Smooth muscle cell (in vitro differentiated cells): ENCODE measurements around the gene MYT1. TPM values are rescaled to one million over a fixed set of nuclear protein-coding genes. Genes with fewer than 3 reads are reported as not detected.

ENCODE experiments used
- DNase-seq: peaks from one replicate; lab custom pipeline; 2025; ENCODE audit not compliant: unreplicated experiment; lab: John Stamatoyannopoulos, UW
- H2AFZ ChIP-seq: fragments of 200-600 bp; sonication (generic); 2 replicates; pipeline ENCODE4 v1.6.0; 2016; ENCODE audit warnings: antibody characterized with exemption, low read depth, mild to moderate bottlenecking
- H3F3A ChIP-seq: fragments of 200-600 bp; sonication (generic); 2 replicates; pipeline ENCODE4 v1.6.0; 2017; ENCODE audit warnings: antibody characterized with exemption, low read depth
- H3K27ac ChIP-seq: fragments of 200-600 bp; sonication (generic); 2 replicates; pipeline ENCODE4 v1.5.1; 2016; ENCODE audit warnings: low read depth, mild to moderate bottlenecking
- H3K27me3 ChIP-seq: fragments of 200-600 bp; sonication (generic); 2 replicates; pipeline ENCODE4 v1.6.1; 2016; ENCODE audit warnings: low read depth, mild to moderate bottlenecking
- H3K36me3 ChIP-seq: fragments of 200-600 bp; sonication (generic); 2 replicates; pipeline ENCODE4 v1.5.1; 2016; ENCODE audit warnings: low read depth
- H3K4me1 ChIP-seq: fragments of 200-600 bp; sonication (generic); 2 replicates; pipeline ENCODE4 v1.5.1; 2016; ENCODE audit warnings: low read depth
- H3K4me2 ChIP-seq: fragments of 200-600 bp; sonication (generic); 2 replicates; pipeline ENCODE4 v1.6.0; 2016; ENCODE audit warnings: mild to moderate bottlenecking
- H3K4me3 ChIP-seq: fragments of 200-600 bp; sonication (generic); 2 replicates; pipeline ENCODE4 v1.5.1; 2016; ENCODE audit warnings: mild to moderate bottlenecking
- H3K79me2 ChIP-seq: fragments of 200-600 bp; sonication (generic); 2 replicates; pipeline ENCODE4 v1.6.0; 2016; ENCODE audit warnings: low read depth, mild to moderate bottlenecking
- H3K9ac ChIP-seq: fragments of 200-600 bp; sonication (generic); 2 replicates; pipeline ENCODE4 v1.6.0; 2016; ENCODE audit warnings: low read depth
- H3K9me3 ChIP-seq: fragments of 200-600 bp; sonication (generic); replicated peaks from 2 replicates; pipeline ENCODE4 v1.5.1; 2016; ENCODE audit warnings: low read depth
- H4K20me1 ChIP-seq: fragments of 200-600 bp; sonication (generic); 2 replicates; pipeline ENCODE4 v1.6.0; 2016; ENCODE audit warnings: low read depth
- WGBS: methylation state at CpG from one replicate; pipeline ENCODE4 v1.1.7; 2016; ENCODE audit warnings: low lambda C conversion rate; 5-methylcytosine and 5-hydroxymethylcytosine counted together
- polyA plus RNA-seq: library from polyadenylated mRNA; unstranded; fragments of >200 nt; fragmentation: Nextera tagmentation; extraction: Ambion mirVana; gene quantifications from 2 replicates; pipeline ENCODE4 v1.2.1, GENCODE V29; 2016
- total RNA-seq: library from RNA; depleted of rRNA; stranded (reverse); fragments of >200 nt; gene quantifications from 2 replicates; pipeline ENCODE4 v1.2.3, GENCODE V29; 2014
- TF ChIP-seq, protein P1 (sequence below): fragments of 200-600 bp; sonication (generic); IDR thresholded peaks from 2 replicates; pipeline ENCODE4 v1.5.1; 2017; ENCODE audit warnings: borderline replicate concordance, mild to moderate bottlenecking, antibody characterized with exemption; ENCODE audit not compliant: insufficient read depth, poor library complexity, severe bottlenecking

MYT1 gene
- total and polyA plus RNA-seq, 2 experiments from 2014 or later: 0.09 TPM; not detected in 1

DNA sequence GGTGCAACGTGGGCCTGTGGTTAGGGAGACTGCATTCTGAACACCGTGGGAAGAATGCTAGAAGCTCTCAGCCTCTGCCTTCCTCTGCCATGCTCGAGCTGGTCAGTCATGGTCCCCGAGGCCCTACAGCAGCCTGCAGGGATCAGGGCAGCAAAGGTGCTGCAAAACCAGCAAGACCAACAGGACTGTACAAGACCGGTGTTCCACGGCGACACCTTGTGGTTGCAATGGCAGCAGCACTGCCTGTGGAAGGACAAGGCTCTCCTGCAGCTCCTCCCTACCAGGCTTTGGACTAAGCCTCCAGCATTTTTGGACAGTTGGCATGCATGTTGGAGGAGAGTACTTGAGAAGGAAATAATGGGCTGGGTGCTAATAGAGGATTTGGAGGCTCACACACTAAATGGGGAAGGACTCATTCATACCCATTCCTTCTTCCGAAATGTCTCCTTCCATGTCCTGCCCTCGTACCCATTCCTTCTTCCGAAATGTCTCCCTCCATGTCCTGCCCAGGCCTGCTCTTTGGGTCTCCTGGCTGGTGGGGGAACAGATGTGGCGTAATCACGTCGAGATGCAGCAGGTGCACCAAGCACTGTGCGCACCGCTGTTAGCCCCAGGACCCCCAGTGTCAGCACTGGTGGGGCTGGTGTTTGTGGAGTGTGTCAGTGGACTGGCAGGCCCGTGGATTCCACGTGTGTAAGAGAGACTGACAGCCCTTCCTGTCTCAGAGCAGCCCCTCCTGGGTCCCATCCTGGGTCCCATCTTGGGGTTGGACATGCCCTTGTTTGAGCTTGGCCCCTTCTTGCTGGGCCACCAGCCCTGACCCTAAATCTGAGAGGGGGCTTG is 18.6 kb upstream of the MYT1 start:
- no peak overlapping the region for H3K4me2 ChIP-seq
- 91% methylated on average over 17 of the region's 17 CpGs for WGBS

DNA sequence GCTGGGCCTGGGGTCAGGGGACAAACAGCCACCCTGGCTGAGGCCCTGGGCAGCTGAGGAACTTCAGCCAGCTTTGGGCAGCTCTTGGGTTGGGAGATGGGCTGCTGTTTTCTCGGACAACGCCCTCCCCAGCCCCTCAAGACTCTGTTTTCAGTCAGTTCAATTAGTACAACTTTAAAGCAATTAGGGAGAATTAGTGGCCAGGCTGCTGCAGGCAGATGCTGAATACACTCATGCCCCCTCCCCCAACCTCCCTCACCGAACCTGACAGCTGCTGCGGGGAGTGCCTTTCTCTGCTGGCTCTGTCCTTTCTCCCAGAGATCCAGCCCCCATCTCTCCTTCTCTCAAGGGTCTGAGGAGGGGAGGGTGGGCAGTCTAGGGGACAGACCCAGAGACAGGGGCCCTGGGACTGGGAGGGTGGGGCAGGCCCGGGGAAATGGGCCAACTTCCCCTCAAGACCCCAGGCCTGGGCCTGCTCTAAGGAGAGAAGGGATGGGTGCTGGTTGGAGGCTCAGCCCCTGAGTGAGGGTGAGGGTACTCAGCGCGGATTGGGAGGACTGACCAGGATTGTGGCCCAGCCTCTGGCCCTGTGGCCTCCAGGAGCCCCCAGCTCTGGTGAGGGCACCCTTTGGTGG is 17.8 kb upstream of the MYT1 start:
- Histone ChIP-seq H3F3A (no peaks in the 10 kb centered on the region), H3K4me2 (no peak overlapping the region), H3K36me3 (no peaks in the 10 kb centered on the region), H2AFZ (no peak overlapping the region), H3K4me3 (no peak overlapping the region), H3K4me1 (peaks cover 18% of the 10 kb centered on the region), H3K27me3 (no peaks in the 10 kb centered on the region), H3K9ac (no peak overlapping the region), H3K79me2 (no peaks in the 10 kb centered on the region), H3K27ac (no peak overlapping the region), H3K9me3 (no peaks in the 10 kb centered on the region), H4K20me1 (no peaks in the 10 kb centered on the region)
- 77% methylated on average over 7 of the region's 7 CpGs for WGBS
- TF ChIP-seq, protein P1, sequence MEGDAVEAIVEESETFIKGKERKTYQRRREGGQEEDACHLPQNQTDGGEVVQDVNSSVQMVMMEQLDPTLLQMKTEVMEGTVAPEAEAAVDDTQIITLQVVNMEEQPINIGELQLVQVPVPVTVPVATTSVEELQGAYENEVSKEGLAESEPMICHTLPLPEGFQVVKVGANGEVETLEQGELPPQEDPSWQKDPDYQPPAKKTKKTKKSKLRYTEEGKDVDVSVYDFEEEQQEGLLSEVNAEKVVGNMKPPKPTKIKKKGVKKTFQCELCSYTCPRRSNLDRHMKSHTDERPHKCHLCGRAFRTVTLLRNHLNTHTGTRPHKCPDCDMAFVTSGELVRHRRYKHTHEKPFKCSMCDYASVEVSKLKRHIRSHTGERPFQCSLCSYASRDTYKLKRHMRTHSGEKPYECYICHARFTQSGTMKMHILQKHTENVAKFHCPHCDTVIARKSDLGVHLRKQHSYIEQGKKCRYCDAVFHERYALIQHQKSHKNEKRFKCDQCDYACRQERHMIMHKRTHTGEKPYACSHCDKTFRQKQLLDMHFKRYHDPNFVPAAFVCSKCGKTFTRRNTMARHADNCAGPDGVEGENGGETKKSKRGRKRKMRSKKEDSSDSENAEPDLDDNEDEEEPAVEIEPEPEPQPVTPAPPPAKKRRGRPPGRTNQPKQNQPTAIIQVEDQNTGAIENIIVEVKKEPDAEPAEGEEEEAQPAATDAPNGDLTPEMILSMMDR: no peak
- DNase-seq: no peak

More for the DNA sequence above, 18.6 kb upstream of the MYT1 start:
- TF ChIP-seq, protein P1: peak; percentile 16
- no peak overlapping the region for H3K4me3 ChIP-seq
- H3F3A ChIP-seq: no peaks in the 10 kb centered on the region
- no peak overlapping the region for H2AFZ ChIP-seq
- no peak overlapping the region for H3K9ac ChIP-seq
- H3K36me3 ChIP-seq: no peaks in the 10 kb centered on the region
- H4K20me1 ChIP-seq: no peaks in the 10 kb centered on the region
- no peak for DNase-seq
- no peaks in the 10 kb centered on the region for H3K27me3 ChIP-seq
- H3K4me1 ChIP-seq: peaks cover 11% of the 10 kb centered on the region
- no peak overlapping the region for H3K27ac ChIP-seq
- no peaks in the 10 kb centered on the region for H3K9me3 ChIP-seq
- H3K79me2 ChIP-seq: no peaks in the 10 kb centered on the region

DNA sequence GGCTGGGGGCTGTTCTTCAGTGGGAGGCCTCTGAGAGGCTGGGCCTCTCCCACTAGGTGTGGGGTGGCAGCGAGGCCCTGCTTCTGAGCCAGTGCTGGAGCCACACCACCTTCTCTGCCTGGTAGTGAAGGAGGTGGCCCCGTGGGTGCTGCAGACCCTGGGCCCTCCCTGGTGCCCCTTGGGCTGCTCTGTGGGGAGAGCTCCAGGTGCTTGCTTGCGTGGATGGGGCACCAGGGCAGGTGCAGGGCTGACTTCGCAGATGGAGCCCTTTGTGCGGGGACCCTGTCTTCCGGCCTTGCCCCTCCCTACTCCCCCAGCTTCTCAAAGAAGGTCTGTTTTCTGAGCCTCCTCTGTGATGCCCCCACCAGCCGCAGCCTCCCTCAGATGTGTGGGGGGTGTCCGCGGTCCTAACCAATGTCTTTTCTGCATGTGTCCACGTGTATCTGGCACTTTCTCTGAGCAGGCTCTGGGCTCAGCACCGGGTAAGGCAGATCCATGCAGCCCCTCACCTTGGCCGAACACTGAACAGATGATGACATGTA is 17.2 kb upstream of the MYT1 start:
- TF ChIP-seq, protein P1: no peak
- no peaks in the 10 kb centered on the region for H3K9me3 ChIP-seq
- WGBS: 85% methylated on average over 12 of the region's 12 CpGs
- no peaks in the 10 kb centered on the region for H4K20me1 ChIP-seq
- DNase-seq: no peak
- no peak overlapping the region for H3K9ac ChIP-seq
- H3K4me1 ChIP-seq: peaks cover 24% of the 10 kb centered on the region
- no peak overlapping the region for H3K27ac ChIP-seq
- no peaks in the 10 kb centered on the region for H3K27me3 ChIP-seq
- no peaks in the 10 kb centered on the region for H3K79me2 ChIP-seq
- H3K4me3 ChIP-seq: no peak overlapping the region
- H2AFZ ChIP-seq: no peak overlapping the region
- no peak overlapping the region for H3K4me2 ChIP-seq
- H3F3A ChIP-seq: no peaks in the 10 kb centered on the region
- no peaks in the 10 kb centered on the region for H3K36me3 ChIP-seq
